CD4-positive, alpha-beta T cell treated with Interferon gamma for 1 hour (primary cell): ENCODE measurements around the gene VPS37C.
A peak's percentile ranks its signal among the peaks of the same experiment; 100 is the strongest.

Experiments
- DNase-seq: peaks from one replicate; pipeline ENCODE4 v3.0.0-alpha.2; 2020

VPS37C gene

DNA sequence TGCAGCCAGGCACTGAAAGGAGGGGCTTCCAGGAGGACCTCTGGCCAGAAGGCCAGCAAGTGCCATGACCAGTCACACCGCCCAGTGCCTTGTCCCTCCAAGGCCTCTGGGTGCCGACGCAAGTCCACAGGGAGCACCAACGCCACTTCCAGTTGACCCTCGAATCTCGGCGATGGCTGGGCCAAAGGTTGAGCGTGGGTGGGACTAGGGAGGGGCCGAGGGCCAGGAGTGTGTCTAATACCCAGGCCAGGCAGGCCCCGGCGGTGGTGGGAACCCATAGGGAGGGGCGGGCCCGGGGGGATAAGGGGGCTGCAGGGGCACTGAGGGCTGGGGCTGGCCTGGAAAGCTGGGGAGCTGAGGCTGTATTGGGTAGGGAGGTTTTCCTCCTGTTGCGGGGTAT, 29.6 kb downstream of the VPS37C start:
- no peak for DNase-seq

DNA sequence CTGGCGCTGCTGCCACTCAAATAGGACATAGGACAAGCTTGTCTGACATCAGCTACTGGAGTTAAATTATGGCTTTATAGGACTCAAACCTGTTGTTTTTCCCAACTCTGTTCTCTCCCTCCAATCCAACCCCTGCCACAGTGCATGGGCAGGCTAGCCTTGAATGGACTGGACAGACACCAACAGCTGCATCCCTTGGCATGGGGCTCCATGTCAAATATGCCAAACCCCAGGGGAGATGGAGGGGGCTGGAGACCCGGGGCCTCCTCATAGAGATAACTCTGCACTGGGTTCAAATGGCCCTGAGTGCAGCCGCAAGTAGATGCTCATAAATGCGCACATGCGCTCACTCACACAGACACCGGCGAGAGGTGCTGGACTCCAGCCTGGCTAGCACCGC, 30.0 kb downstream of the VPS37C start:
- no peak for DNase-seq

DNA sequence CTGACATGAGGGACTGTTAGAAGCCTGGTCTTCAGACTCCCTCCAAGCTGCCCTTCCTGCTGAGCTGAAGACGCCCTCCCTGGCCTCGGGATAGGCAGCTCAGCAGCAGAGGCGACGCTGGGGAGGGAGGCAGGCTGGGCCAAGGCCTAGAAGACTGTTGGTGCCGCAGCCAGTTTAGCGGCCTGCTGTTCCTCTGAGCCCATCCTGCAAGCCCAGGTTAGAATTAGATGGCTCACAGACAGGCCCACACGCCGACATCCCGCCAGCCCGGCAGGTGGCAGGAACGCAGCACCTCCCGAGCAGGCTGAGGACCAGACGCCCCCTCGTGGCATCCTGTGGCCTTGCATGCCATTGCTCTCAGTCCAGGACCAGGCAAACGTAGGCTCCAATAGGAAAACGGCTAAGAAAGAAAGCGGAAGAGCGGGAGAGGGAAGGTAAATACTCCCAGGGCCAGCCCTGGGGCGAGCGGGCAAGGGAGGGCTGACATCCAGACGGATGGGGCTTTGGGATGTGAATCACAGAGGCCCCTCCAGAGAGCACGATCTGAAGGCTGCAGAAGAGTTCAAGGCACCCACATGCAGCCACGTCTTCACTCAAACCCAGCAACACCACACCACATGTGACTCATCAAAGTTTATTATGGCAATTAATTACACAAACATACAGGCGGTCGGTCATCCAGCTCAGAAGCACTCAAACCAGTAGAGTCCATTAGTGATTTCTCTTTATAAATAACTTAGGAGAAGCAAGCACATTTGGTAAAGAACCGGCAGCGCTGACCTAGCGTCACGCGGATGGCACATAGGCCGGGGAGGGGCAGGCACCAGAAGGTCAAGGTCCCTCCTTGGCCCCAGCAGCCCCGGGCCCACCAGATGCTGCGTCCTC, 31.3 kb downstream of the VPS37C start:
- peak; percentile 87 for DNase-seq

DNA sequence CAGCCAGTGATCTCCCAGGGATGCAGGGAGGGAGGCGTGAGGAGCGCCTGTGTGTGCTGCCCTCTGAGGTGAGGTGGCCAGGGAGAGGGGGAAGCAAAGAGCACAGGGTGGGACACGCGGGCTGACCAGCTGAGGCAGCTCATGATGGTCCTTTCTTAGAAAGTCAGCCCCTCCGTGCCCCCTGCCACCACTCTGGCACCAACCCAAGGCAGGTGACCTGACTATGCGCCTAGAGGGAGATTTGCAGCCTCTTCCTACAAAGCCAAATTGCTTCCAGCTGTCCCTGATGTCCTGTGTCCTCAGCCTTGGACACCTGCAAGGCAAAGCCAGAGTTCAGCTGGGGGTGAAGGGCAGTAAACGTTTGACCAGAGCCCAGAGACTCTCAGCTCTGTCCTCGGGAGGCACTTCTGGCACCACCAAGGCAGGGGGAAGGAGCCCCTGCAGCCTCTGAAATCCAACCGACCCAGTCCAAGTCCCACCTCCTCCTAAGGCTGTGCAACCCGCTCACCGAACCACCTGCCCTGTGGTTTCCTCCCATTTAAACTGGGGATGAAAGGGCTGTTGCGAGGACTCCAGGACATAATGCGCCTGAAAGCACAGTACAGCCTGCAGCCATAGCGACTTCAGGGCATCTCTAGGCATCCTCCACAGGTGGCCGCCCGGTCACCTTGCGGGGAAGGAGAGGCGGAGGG, 32.1 kb downstream of the VPS37C start:
- DNase-seq = no peak

GRCh38 chr11:61127991-61128390, 33.2 kb downstream of the VPS37C start:
- DNase-seq = no peak

DNA sequence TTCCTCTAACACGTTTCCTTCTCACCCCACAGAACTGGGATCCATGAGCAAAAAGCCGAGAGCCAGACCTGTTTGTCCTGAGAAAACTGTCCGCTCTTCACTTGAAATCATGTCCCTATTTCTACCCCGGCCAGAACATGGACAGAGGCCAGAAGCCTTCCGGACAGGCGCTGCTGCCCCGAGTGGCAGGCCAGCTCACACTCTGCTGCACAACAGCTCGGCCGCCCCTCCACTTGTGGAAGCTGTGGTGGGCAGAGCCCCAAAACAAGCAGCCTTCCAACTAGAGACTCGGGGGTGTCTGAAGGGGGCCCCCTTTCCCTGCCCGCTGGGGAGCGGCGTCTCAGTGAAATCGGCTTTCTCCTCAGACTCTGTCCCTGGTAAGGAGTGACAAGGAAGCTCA, 35.0 kb downstream of the VPS37C start:
- no peak for DNase-seq

- no peak for DNase-seq
These were observed 35.9 kb downstream of the VPS37C start for GRCh38 chr11:61125310-61125684.

DNA sequence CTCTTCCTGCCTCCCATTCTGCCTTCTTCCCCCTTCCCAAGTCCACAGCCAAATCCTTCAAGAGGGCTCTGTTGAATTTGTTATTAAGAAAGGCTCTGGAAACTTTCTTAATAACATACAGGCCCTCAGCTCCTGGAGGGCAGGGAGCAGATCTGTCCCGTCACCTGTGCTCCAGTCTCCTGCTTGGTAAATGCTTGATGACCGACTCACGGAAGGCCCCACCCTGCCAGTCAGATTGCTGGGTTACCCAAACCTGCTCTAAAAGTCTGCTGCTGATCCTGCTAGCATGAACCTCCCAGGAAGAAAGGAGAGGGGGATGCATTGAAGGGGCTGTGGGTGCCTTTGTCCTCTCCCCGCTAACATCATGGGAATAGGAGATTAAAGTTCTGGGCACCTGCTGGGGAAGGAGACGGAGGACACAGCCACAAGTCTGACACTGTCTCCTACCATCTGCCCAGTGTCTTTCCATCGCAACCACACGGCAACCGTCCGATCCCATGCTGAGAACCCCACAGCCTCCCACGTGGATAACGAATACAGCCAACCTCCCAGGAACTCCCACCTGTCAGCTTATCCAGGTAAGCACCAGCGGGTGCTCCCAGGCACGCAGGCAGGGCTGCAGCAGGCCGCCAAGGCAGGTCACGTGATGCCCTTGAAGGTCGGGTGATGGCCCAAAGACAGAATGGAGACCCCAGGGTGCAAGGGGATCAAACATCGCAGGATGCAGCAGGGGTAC, 36.5 kb downstream of the VPS37C start:
- DNase-seq = no peak

DNA sequence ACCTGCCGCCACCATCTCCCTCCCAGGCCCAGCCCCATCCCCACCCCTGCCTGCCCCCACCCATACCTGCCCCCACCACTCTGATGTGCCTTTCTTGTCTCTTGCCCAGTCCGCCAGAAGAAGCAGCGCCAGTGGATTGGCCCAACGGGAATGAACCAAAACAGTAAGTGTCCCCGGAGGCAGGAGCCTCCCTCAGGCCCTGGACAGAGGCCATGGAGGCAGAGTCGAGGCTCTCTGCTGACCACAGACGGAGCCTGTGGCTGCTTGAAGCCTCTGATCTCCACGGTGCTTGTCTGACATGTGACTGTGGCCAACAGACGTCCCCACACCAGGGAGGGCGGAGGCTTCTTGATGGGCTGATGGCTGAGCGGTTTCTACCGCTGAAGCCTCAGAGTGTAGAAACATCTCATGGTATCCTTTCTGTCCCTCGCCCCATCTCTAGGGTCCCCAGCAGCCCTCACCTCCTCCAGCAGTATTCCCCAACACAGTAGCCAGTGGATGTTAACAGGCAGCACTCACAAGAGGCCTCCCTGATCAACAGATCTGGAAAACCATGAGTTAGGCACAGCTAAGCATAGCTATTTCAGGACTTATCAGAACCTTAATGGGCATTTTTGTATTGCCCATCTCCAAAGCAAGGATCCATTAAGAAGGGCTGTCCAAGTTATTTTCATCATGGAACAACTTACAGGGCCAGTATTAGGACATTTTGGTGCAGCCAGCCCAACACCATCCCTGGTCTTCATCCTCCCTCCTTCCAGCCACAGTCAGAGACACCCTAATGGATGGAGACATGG, 37.3 kb downstream of the VPS37C start:
- no peak for DNase-seq

GRCh38 chr11:61122761-61123160, 38.5 kb downstream of the VPS37C start:
- DNase-seq = no peak

GRCh38 chr11:61121917-61122316, 39.3 kb downstream of the VPS37C start:
- no peak for DNase-seq

DNA sequence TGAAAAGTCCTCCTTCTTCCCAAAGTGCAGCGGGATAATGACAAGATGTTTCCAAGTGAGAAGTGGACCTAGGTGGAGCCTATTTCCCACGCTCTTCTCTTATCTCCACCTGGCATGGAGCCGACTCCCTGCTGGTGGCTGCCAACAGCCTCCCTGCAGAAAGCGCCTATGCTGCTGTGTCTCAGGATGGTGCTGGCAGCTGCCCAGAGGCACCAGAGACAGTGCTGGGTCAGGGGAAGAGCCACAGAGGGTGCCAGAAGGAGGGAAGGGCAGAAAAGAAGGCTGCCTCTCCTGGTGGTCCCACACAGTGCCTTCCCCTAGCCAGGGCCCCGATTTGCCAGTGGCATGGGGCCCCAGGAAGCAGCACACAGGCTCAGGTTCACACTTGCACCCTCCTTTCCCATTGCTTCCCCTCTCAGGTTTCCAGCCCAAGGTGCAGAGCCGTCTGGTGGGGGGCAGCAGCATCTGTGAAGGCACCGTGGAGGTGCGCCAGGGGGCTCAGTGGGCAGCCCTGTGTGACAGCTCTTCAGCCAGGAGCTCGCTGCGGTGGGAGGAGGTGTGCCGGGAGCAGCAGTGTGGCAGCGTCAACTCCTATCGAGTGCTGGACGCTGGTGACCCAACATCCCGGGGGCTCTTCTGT, 39.9 kb downstream of the VPS37C start:
- DNase-seq = no peak

GRCh38 chr11:61120706-61121191, 40.5 kb downstream of the VPS37C start:
- peak; percentile 74 for DNase-seq

DNA sequence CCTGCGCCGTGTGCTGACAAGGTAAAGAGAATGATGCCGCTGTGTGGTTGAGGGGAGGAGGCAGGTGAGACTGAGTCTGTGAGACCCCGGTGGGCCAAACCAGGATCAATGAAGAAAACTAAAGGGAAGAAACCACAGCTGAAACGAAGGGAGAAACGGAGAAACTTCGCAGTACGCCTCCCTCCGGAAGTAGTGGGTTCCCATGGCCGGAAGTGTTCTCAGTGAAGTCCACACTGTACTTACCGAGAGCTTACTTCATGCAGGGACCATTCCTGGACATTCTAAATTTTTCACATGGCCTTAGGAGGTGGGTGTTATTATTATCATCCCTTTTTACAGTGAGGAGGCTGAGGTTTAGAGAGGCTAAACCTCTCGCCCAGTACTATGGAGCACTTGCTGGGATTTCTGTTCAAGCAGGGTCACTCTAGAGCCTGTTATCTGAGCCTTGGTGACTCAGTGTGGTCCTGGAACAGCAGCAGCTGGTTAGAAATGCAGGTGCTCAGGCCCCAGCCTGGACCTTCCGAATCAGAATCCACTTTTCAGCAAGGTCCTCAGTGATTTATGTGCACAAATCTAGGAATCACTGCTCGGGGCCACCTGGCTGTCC, 41.0 kb downstream of the VPS37C start:
- DNase-seq = no peak

GRCh38 chr11:61119571-61119970, 41.7 kb downstream of the VPS37C start:
- DNase-seq = no peak

DNA sequence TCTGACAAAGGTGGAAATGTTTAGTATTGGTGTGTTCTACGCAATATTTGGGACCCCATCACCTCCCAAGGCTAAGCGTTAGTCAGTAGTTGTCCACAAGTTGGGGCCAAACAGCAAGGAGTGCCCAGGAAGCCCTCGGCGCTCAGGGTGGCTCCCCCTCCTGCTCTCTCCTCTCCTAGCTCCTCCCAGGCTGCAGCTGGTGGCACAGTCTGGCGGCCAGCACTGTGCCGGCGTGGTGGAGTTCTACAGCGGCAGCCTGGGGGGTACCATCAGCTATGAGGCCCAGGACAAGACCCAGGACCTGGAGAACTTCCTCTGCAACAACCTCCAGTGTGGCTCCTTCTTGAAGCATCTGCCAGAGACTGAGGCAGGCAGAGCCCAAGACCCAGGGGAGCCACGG, 42.2 kb downstream of the VPS37C start:
- DNase-seq = no peak

DNA sequence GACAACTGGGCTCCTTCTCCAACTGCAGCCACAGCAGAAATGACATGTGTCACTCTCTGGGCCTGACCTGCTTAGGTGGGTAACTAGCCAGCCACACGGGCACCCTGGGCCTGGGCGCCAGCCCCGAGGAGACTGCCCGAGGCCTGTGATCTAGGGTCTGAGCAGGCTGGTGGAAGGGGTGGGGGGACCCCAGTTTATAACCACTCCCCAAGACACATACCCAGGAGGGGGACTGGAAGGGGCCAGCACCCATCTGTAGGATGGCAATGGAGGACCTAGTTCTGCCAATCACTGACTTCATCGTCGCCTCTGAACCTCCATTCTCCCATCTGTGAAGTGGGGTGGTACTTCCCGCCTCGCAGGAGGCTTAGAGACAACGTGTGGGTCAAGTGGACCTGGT, 42.8 kb downstream of the VPS37C start:
- DNase-seq = no peak

GRCh38 chr11:61118004-61118403, 43.2 kb downstream of the VPS37C start:
- DNase-seq = no peak

DNA sequence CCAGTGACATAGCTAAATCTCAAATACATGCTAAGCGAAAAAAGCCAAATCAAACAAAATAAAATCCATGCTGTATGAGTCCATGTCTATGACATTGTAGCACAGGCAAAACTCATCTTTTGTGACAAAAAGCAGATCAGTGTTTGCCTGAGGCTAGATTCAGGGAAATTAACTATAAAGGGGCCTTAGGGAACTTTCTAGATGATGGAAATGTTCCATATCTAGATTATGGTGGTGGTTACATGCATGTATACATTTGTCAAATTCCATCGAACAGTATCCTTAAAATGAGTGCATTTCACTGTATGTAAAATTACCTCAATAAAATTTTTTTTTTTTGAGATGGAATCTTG, 44.1 kb downstream of the VPS37C start:
- DNase-seq = no peak

GRCh38 chr11:61116426-61117167, 44.6 kb downstream of the VPS37C start:
- DNase-seq = no peak
